ENCODE data around the gene FBXW11. TPM values are rescaled to one million over a fixed set of nuclear protein-coding genes. Genes with fewer than 3 reads are reported as not detected.

FBXW11 gene
- total RNA-seq, 2 experiments from 2014 or later, result 31.2 to 50.4 TPM

GRCh38 chr5:171852255-171852681, 154.2 kb downstream of the FBXW11 start:
- Mint-ChIP-seq H3K4me1 (peaks cover 16% of the 10 kb centered on the region), H3K27ac (no peak overlapping the region), H3K9me3 (ENCODE audit: low read depth) (no peaks in the 10 kb centered on the region), H3K36me3 (no peaks in the 10 kb centered on the region), H3K27me3 (no peaks in the 10 kb centered on the region), H3K4me3 (no peak overlapping the region)
- DNase-seq (no peak), ATAC-seq (no peak)
- CTCF ChIA-PET, result no interaction called here

- H3K9me3 Mint-ChIP-seq (ENCODE audit: low read depth), result no peaks in the 10 kb centered on the region
- H3K4me1 Mint-ChIP-seq, result peaks cover 14% of the 10 kb centered on the region
- no peak for DNase-seq
- ATAC-seq, result no peak
- CTCF ChIA-PET, result no interaction called here
- H3K36me3 Mint-ChIP-seq, result no peaks in the 10 kb centered on the region
- no peak overlapping the region for H3K27ac Mint-ChIP-seq
- H3K27me3 Mint-ChIP-seq, result no peaks in the 10 kb centered on the region
- no peak overlapping the region for H3K4me3 Mint-ChIP-seq
Measured at GRCh38 chr5:171851251-171851650, 155.2 kb downstream of the FBXW11 start.

GRCh38 chr5:171850324-171850947, 156.0 kb downstream of the FBXW11 start:
- H3K27ac Mint-ChIP-seq, result no peak overlapping the region
- H3K36me3 Mint-ChIP-seq, result no peaks in the 10 kb centered on the region
- CTCF ChIA-PET, result no interaction called here
- ATAC-seq (no peak), DNase-seq (no peak)
- peaks cover 7% of the 10 kb centered on the region for H3K4me1 Mint-ChIP-seq
- H3K27me3 Mint-ChIP-seq, result no peaks in the 10 kb centered on the region
- H3K9me3 Mint-ChIP-seq (ENCODE audit: low read depth), result no peaks in the 10 kb centered on the region
- no peak overlapping the region for H3K4me3 Mint-ChIP-seq

- H3K4me1 Mint-ChIP-seq, result peaks cover 7% of the 10 kb centered on the region
- H3K27me3 Mint-ChIP-seq, result no peaks in the 10 kb centered on the region
- CTCF ChIA-PET, result no interaction called here
- H3K36me3 Mint-ChIP-seq, result no peaks in the 10 kb centered on the region
- no peak for DNase-seq
- no peaks in the 10 kb centered on the region for H3K9me3 Mint-ChIP-seq (ENCODE audit: low read depth)
- no peak overlapping the region for H3K27ac Mint-ChIP-seq
- H3K4me3 Mint-ChIP-seq, result no peak overlapping the region
- no peak for ATAC-seq
Measured at GRCh38 chr5:171849585-171850323, 156.7 kb downstream of the FBXW11 start.

GRCh38 chr5:171848911-171849520, 157.4 kb downstream of the FBXW11 start:
- no peak for ATAC-seq
- peaks cover 6% of the 10 kb centered on the region for H3K4me1 Mint-ChIP-seq
- no peak for DNase-seq
- H3K36me3 Mint-ChIP-seq, result no peaks in the 10 kb centered on the region
- CTCF ChIA-PET, result no interaction called here
- no peak overlapping the region for H3K27ac Mint-ChIP-seq
- H3K4me3 Mint-ChIP-seq, result no peak overlapping the region
- no peaks in the 10 kb centered on the region for H3K27me3 Mint-ChIP-seq
- H3K9me3 Mint-ChIP-seq (ENCODE audit: low read depth), result no peaks in the 10 kb centered on the region

- ATAC-seq (no peak), DNase-seq (no peak)
- H3K4me3 Mint-ChIP-seq, result no peak overlapping the region
- H3K4me1 Mint-ChIP-seq, result peaks cover 6% of the 10 kb centered on the region
- no peaks in the 10 kb centered on the region for H3K9me3 Mint-ChIP-seq (ENCODE audit: low read depth)
- H3K27ac Mint-ChIP-seq, result no peak overlapping the region
- no peaks in the 10 kb centered on the region for H3K27me3 Mint-ChIP-seq
- no peaks in the 10 kb centered on the region for H3K36me3 Mint-ChIP-seq
- CTCF ChIA-PET, result no interaction called here
Measured at GRCh38 chr5:171848486-171848885, 158.0 kb downstream of the FBXW11 start.

GRCh38 chr5:171848006-171848405, 158.4 kb downstream of the FBXW11 start:
- Mint-ChIP-seq H3K9me3 (ENCODE audit: low read depth) (no peaks in the 10 kb centered on the region), H3K4me3 (no peak overlapping the region), H3K27ac (no peak overlapping the region), H3K4me1 (peaks cover 6% of the 10 kb centered on the region), H3K27me3 (no peaks in the 10 kb centered on the region), H3K36me3 (no peaks in the 10 kb centered on the region)
- ATAC-seq, result no peak
- DNase-seq, result no peak
- CTCF ChIA-PET, result no interaction called here

GRCh38 chr5:171847026-171847425, 159.4 kb downstream of the FBXW11 start:
- Mint-ChIP-seq H3K9me3 (ENCODE audit: low read depth) (no peaks in the 10 kb centered on the region), H3K27ac (no peak overlapping the region), H3K4me1 (peaks cover 6% of the 10 kb centered on the region), H3K4me3 (no peak overlapping the region), H3K36me3 (no peaks in the 10 kb centered on the region), H3K27me3 (no peaks in the 10 kb centered on the region)
- ATAC-seq, result no peak
- no peak for DNase-seq
- CTCF ChIA-PET, result no interaction called here

- H3K27me3 Mint-ChIP-seq, result no peaks in the 10 kb centered on the region
- H3K9me3 Mint-ChIP-seq (ENCODE audit: low read depth), result no peaks in the 10 kb centered on the region
- DNase-seq (no peak), ATAC-seq (no peak)
- H3K36me3 Mint-ChIP-seq, result no peaks in the 10 kb centered on the region
- H3K4me1 Mint-ChIP-seq, result peaks cover 6% of the 10 kb centered on the region
- H3K27ac Mint-ChIP-seq, result no peak overlapping the region
- no peak overlapping the region for H3K4me3 Mint-ChIP-seq
- CTCF ChIA-PET, result no interaction called here
Measured at GRCh38 chr5:171846323-171846722, 160.1 kb downstream of the FBXW11 start.

GRCh38 chr5:171845857-171846256, 160.6 kb downstream of the FBXW11 start:
- CTCF ChIA-PET, result no interaction called here
- Mint-ChIP-seq H3K9me3 (ENCODE audit: low read depth) (no peaks in the 10 kb centered on the region), H3K27me3 (no peaks in the 10 kb centered on the region), H3K36me3 (no peaks in the 10 kb centered on the region), H3K4me3 (no peak overlapping the region), H3K27ac (no peak overlapping the region), H3K4me1 (peaks cover 6% of the 10 kb centered on the region)
- DNase-seq (no peak), ATAC-seq (no peak)

- ATAC-seq (no peak), DNase-seq (no peak)
- H3K4me3 Mint-ChIP-seq, result no peak overlapping the region
- H3K27ac Mint-ChIP-seq, result no peak overlapping the region
- H3K27me3 Mint-ChIP-seq, result no peaks in the 10 kb centered on the region
- CTCF ChIA-PET, result no interaction called here
- no peaks in the 10 kb centered on the region for H3K36me3 Mint-ChIP-seq
- H3K9me3 Mint-ChIP-seq (ENCODE audit: low read depth), result no peaks in the 10 kb centered on the region
- H3K4me1 Mint-ChIP-seq, result peaks cover 6% of the 10 kb centered on the region
Measured at GRCh38 chr5:171845040-171845630, 161.3 kb downstream of the FBXW11 start.

- Mint-ChIP-seq H3K27ac (no peak overlapping the region), H3K4me1 (no peaks in the 10 kb centered on the region), H3K9me3 (ENCODE audit: low read depth) (no peaks in the 10 kb centered on the region), H3K36me3 (no peaks in the 10 kb centered on the region), H3K4me3 (no peak overlapping the region), H3K27me3 (no peaks in the 10 kb centered on the region)
- ATAC-seq (no peak), DNase-seq (no peak)
- CTCF ChIA-PET, result interaction anchor here (0.5 kb wide), 1 partner anchor 623 kb away, joined by 3 read pairs; no protein-coding TSS in a partner anchor
Measured at GRCh38 chr5:171842777-171843328, 163.6 kb downstream of the FBXW11 start.

- Mint-ChIP-seq H3K9me3 (ENCODE audit: low read depth) (no peaks in the 10 kb centered on the region), H3K4me3 (no peak overlapping the region), H3K36me3 (no peaks in the 10 kb centered on the region), H3K4me1 (no peaks in the 10 kb centered on the region), H3K27me3 (no peaks in the 10 kb centered on the region), H3K27ac (no peak overlapping the region)
- DNase-seq, result no peak
- no peak for ATAC-seq
- CTCF ChIA-PET, result interaction anchor here (0.5 kb wide), 1 partner anchor 623 kb away, joined by 3 read pairs; no protein-coding TSS in a partner anchor
Measured at GRCh38 chr5:171841984-171842776, 164.3 kb downstream of the FBXW11 start.
